ENCODE results near the gene MCTP1.
"Not testable (repeated sequence)": the region's sequence is repeated elsewhere in the genome, so short reads cannot be mapped to it uniquely, and the experiment has no call there.

MCTP1 gene

DNA sequence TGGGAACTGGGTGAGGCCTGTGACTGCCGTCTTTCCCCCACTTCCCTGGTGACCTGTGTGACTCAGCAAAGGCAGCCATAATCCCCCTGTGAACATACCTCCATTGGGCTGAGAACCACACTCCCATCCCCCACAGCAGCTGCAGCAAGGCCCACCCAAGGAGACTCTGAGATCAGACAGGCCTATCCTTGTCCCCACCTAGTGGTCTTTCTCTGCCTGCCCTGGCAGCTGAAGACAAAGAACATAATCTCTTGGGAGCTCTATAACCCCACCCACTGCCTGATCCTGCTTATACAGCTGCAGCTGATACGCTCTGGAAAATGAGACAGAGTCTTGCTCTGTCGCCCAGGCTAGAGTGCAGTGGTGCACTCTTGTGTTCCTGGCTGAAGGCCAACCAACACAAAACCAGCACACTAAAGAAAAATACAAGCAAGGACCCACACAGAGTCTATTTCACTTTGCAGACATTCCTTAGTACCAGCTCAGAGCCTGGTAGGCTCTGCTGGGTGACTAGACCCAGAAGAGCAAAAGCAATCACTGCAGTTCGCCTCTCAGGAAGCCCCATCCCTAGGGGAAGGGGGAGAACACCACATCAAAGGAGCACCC is 106.7 kb downstream of the MCTP1 start:
- DNase-seq: no peak

DNA sequence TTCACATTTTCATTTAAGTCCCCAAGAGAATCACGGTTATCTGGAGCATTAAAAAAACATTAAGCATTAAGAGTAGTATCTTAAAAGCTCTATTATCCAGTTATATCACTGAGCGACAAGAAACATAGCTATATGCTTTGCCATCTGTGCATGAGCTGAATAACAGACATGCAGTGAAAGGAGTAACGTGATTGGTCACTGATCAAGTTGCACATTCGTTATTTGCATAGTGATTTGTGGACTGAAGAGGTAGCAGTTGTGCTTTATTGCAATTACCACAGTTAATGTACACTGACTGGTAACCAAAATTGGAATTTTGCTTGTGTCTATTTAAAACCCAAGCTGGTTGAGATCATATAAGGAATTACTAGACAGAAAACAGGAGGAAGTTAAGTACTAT is 107.4 kb downstream of the MCTP1 start:
- DNase-seq: no peak

DNA sequence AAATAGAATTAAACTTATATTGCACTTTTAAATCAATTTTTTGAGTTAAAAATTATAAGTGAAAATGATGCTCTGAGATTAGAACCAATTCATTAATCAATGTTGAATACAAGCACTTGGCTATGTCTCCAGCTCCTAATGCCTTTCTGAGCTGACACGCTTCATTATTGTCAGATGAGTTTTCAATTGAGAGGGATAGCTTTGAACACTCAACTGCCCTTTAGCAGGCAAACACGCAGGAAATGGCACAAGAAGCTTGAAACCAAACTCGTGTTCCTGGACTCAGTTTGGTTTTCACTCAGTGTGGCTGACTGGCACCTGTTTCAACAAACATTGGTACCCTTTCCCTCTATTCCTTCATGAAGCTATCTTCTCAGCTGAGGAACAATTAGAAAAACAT is 109.8 kb downstream of the MCTP1 start:
- no peak for DNase-seq

DNA sequence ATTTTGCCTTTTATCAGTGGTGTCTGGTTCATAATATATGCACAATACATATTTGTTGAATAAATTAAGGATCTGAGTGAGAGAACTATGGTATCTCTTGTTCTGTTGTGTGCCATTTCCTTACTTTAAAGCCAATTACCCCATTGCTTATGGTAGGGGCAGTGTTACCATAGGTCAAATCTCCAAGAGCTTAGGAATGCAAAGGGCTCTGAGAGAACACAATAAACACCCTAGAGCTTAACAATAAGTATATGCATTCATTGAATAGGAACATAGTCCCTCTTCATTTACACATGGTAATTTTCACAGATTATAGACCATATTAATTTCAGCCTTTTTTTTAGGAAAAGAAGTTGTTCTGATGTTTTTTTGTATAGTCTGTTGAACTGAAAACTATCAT is 112.2 kb downstream of the MCTP1 start:
- DNase-seq: no peak

DNA sequence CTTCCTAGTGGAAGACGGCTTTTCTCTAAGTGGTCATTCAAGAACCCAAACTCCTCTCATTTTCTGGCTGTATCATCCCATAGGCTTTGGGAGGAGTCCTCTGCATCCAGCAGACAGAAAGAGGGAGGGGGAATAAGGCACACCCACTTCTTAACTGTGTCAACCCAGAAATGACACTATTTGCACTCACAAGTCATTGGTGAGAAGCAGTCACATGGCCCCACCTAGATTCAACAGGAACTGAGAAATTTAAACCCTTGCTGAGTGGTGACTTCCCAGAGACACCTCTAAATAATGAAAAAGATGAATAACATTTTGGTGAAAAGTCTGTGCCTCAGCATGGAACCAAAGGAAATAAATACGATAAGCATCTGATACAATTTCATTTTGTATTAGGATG is 120.0 kb downstream of the MCTP1 start:
- DNase-seq: no peak

DNA sequence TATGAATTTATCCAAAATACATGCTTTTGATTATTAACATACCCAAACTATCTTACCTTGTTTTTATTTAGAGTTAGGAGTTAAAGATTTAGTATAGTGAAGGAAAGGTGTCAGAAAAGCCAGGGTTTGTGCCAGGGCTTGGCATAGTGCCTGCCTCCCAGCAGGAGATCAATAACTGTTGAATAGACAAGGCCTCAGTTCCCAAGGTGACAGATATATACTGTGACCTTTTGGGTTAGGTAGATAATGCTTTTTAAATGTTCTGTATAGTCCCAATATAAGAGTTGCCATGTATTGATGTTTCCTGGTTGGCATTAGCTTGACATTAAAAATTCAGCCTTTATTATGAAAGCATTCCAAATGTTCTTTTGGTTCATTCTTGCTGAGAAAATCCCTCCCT is 121.8 kb downstream of the MCTP1 start:
- DNase-seq: no peak

DNA sequence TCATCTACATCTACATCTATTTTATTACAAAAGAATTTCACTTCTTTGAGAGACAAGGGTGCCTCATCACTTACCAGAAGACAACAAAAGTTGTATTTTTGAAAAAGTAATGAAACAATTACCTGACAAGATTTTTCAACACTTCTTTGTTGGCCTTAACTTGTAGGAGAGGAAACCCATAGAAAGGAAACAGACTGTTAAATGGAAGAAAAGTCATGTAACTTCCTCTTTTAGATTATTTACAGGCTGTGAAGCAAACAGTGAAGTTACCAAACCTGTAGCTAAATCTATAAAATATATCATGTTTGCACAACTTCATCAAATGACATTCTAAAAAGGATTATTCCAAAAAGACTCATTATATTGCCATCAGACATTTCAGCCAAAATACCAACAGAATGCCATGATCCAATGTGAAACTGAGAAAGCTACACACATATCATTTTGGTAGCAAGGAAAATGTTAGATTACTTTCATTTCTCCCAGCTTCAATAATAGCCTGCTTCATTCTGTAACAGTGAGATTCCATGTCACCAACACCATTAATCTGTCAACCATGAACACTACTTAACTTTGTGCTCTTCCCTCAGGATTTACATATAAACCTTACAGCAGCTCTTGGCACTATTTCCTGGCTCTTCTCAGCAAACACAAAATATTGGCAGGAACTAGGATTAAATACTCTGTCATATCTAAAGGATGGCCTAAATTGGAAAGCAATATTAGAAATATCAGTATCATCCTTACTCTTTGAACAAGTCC is 122.5 kb downstream of the MCTP1 start:
- DNase-seq: no peak

DNA sequence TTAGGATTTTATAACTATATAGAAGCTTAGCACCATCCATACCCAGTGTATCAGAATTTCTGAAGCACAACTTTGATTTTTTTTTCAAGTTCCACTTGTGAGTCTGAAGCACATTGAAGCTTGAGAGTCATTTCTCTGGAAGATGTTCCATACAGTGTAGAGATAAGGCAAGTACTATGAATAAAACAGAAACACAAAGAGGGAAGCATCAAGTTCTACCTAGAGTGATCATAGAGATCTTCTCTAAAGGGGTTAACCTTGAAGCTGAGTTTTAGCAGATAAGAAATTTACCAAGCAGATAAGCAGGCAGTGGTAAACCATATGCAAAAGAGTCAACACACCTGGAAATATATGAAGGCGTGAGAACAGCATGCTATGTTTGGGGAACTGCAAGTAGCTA is 125.3 kb downstream of the MCTP1 start:
- no peak for DNase-seq

DNA sequence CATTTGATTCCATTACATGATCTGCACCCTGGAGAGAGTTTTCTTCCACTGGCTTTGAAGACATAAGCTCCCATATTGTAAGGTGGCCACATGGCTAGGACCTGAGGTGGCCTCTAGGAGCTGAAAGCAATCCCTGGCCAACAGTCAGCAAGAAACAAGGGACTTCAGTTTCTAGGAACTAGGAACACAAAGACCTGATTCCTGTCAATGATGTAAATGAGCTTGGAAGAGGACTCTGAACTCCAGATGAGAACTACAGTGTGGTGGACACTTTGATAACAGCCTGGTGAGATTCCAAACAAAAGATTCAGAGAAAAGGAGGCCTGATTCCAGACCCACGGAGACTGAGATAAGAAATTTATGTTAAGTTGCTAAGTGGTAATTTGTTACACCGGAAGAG is 129.0 kb downstream of the MCTP1 start:
- no peak for DNase-seq

DNA sequence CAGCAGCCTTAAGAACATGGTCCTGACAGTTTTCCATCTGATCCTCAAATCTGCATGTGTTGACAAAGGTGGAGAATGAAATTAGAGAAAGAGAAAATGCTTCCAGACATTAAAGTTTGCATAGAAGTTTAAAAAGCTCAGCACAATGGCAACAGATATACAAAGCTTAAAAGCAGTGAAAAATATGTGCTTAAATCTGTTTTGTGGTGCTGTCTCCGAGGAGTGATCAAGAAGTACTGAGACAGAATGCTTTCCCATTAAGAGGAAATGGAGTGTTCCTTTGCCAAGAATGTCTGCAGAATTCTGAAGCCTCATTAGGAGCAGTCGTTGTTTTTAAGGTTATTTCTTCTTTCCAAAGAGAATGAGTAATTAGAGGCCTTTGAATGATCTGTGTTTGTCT is 131.4 kb downstream of the MCTP1 start:
- no peak for DNase-seq

DNA sequence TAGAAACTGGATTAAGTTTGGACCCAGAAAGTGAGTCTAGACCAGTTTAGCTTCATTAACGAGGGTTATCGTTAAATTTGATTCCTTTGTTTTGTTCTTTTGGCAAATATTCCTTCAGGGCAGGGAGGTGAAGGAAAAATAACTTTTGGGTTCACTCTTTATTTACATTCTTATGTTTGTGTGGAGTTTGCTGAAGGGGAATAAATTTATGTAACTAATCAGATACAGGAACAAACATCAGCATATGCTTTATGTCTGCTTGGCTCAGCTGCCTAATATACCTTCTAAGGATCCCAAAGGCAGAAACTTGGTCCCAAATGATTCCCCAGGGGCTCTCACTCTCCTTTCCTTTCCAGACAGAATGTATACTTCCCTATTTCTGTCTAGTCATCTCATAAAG is 132.4 kb downstream of the MCTP1 start:
- DNase-seq: no peak

DNA sequence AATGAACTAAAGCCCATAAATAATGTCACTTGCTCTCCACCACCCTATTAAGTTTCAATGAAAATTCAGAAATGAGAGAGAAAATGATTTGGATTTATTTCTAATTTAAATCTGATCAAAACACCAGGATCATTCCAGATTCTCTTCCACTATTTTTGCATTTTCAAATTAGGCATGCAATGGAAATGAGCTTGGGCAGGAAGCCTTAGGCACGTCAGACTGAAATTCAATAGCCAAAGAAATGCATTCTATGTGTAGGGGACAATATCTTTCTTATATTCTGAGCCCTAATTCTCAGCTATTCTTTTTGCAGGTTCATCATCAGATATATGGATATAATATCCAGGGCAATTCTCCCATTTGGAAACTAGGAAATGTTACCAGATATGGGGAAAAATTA is 132.8 kb downstream of the MCTP1 start:
- DNase-seq: no peak

DNA sequence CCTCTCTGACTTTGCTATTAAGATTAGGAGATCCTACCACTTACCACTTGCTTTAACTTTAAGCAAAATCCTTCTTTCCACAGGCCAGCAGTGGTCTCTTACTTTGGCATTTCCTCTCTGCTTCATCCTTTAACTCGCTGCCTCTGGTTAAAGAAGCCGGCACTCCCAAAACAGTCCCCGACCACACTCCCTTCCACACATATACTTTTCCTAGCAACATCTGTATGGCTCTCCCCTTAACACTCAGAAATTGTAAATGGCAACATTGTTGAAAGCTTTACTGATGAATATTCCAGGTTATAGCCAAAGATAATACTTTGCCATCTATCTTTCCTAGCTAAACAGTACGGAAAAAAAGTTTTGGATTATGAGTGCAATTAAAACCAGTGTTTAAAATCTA is 133.2 kb downstream of the MCTP1 start:
- no peak for DNase-seq

DNA sequence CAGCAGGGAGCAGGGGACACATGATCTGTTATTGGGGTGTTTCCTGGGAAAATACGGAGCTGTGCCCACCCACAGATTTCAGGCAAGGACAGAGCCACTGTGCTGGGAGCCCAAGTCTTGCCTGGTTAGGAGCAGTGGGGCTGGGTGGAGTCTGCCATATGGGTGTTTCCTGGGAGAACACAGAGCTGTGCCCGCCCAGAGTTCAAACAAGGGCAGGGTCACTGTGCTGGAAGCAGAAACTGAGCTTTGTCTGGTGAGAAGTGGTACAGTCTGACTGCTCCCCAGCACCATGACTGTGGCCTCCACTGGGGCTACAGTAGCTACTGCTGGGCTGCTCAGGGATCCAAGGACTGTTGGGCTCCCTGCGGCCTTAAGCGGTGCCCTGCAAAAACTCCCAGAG is 135.5 kb downstream of the MCTP1 start:
- DNase-seq: no peak

DNA sequence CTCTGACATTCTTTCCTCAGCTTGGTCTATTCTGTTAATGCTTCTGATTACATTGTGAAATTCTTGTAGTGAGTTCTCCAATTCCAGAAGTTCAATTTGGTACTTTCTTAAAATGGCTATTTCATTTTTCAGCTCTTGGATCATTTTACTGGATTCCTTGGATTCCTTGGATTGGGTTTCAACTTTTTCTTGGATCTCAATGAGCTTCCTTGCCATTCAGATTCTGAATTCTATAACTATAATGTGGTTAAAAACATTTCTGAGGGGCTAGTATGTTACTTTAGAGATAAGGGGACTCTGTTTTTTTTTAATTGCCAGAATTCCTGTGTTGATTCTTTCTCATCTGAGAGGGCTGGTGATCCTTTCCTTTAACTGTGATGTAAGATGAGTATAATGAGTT is 136.4 kb downstream of the MCTP1 start:
- no peak for DNase-seq

DNA sequence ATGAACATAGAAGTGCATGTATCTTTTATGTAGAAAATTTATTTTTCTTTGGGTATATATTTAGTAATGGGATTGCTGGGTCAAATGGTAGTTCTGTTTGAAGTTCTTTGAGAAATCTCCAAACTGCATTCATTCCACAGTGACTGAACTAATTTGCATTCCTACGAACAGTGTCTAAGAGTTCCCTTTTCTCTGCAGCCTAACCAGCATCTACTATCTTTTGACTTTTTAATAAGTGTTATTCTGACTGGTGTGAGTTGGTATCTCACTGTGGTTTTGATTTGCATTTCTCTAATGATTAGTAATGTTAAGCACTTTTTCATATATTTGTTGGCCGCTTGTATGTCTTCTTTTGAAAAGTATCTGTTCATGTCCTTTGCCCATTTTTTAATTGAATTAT is 141.0 kb downstream of the MCTP1 start:
- DNase-seq: not testable (repeated sequence)

DNA sequence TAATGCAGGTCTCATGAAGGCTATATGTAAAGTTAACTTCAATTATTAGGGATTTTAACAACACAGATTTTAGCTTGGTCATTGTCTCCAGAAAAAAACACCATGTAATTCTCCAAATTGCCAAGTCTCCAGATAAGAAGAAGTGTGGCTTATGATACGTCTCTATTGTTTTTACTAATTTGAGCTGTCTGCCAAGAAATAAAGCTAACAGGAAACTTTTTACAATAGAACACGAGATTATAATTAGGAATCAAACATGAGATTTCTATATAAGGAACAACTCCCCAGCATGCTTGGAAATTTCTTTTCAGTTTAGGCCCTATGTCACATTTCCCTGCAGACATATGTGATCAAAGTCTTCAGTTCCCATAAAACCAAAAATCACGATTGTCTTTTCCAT is 142.7 kb downstream of the MCTP1 start:
- DNase-seq: no peak

DNA sequence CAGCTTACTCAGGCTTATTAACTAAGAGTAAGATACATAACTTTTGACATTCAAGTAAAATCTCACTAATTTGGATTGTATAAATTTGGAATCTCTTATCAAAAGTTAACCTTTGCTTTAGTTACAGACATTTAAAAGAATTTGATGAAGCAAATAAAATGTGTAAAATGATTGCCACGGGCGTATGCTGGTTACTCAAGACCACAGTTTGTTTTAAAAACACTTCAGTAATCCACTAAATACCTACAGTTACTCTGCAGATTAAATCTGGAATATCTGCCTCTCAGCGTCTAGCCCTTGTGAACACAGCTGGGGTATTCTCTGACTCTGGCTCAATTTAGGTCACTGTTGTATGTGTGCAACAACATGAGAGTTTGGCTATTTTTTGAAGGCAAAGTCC is 143.8 kb downstream of the MCTP1 start:
- no peak for DNase-seq

DNA sequence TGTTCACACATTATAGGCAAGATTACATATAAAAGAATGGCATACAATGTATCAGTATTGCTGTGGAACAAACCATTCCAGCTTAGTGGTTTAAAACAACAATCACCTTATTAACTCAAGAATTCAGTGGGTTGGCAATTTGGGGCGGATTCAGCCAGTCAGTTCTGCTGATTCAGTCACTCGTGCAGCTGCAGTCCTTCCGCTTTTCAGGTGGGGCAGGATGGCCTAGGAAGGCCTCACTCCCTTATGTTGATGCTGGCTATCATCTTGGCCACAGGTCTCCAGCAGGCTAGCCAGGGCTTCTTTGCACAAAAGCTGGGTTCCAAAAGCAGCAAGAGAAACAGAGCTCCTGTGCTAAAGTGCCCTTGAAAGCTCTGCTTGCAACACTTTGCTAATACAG is 150.6 kb downstream of the MCTP1 start:
- DNase-seq: no peak

DNA sequence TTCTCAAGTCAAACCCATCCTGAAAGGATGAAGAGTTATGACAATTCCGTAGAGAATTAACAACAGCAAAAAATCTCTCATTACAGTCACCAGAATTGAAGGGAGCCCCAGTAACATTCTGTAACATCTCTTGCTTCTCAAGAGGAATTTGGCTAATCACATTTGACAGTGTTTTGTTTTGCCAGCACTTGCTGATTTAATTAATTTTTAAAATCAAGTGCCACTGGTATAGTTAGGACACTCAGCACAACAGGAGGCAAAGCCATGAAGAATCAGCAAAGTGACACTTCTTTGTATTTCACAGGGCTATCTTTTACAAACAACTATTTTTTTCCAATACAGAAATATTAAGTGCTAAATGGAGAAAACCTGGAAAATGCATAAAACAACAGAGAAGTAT is 152.8 kb downstream of the MCTP1 start:
- no peak for DNase-seq

DNA sequence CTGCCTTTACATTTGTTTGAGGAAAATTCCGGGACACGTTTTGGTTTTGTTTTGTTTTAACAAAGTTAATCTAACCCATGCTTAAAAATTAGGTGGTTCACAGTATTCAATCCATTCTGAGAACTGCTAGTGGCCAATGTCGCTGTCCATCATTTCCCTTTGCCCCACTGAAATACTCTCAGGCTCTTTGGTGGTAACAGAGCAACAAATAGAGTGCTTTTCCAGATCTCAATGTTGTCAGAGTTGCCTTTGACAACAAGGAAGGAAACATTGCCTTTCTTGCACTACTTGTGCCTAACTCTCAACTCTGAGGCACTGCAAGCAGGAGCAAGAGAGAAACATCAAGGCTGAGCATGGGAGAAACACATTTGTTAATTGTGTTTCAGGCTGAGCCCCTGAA is 154.0 kb downstream of the MCTP1 start:
- DNase-seq: no peak

DNA sequence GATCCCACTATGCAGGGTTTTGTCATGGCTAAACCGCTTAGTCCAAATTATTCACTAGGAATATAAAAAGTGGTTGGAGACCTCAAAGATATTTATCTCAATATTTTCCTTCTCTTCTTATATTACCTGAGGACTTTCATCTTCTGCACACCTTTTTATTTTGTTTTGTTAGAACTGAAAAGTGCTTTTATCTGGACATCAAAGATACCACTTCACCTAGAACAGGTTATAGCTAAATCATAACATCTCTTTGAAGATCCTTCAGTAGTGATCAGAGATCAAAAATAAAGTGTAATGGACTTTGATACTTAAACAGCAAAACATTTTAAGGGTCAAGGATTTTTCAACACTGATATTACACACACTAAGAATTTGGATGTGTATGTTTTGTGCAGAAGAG is 160.2 kb downstream of the MCTP1 start:
- DNase-seq: no peak

DNA sequence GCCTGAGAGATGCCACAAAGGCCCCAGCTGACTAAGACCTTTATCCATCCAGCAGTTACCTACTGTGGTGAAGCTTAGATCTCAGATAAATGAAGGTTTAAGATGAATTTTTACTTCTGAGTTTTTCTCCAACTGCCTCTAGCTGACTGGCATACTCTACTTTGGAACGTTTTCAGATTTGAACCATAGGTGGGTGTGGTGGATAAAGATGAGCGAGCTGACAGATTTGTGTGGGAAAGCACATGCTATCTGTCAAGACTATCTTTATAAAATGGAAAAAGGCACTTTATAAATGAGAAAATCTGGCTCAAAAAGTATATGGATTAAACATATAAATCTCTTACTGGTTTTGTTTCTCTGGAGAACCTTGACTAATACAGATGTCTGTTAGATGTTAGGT is 160.8 kb downstream of the MCTP1 start:
- DNase-seq: no peak

DNA sequence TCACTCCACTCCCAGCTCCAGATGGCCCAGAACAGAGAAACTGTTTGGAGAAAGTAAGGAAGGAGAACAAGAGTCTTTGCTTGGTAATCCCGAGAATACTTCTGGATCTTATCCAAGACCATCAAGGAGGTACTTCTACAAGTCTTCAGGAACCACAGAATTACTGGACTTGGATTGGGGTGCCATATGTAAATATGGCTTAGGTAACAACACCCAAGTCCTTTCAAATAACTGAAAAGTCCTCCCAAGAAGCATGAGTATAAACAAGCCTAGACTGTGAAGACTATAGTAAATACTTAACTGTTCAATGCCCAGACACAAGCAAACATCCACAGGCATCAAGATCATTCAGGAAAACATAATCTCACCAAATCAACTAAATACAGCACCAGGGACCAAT is 170.0 kb downstream of the MCTP1 start:
- DNase-seq: no peak

DNA sequence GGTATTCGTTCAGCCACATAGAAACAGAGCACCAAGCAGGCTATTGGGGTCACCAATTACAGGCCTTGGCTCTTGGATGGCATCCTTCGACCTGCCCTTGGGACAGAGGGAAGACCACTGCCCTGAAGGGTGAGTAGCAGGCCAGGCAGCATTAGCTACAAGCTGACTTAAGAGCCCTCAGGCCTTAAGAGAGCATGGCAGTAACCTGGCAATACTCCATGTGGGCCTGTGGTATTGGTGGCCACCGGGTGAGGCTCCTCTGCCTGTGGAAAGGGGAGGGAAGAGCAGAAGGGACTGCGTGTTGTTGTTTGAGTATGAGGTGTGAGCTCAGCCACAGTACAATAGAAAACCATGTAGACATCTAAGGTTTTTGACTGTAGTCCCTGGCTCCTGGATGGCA is 170.6 kb downstream of the MCTP1 start:
- no peak for DNase-seq
